SIG-M5 (cell line): ENCODE results near the gene CEP85L.

ENCODE experiments used
- DNase-seq: peaks from one replicate; lab custom pipeline; 2025; lab: John Stamatoyannopoulos, UW

Gene CEP85L

GRCh38 chr6:118579786-118580185 is 71.6 kb downstream of the CEP85L start:
- DNase-seq = no peak

GRCh38 chr6:118578617-118579016 is 72.8 kb downstream of the CEP85L start:
- no peak for DNase-seq

- no peak for DNase-seq
Observed at GRCh38 chr6:118577972-118578371, 73.4 kb downstream of the CEP85L start.

GRCh38 chr6:118574051-118574865 is 77.1 kb downstream of the CEP85L start:
- DNase-seq = no peak

GRCh38 chr6:118571121-118571520 is 80.3 kb downstream of the CEP85L start:
- DNase-seq = no peak

GRCh38 chr6:118569498-118569897 is 81.9 kb downstream of the CEP85L start:
- no peak for DNase-seq

GRCh38 chr6:118567974-118568373 is 83.4 kb downstream of the CEP85L start:
- DNase-seq = no peak

GRCh38 chr6:118565311-118565960 is 86.0 kb downstream of the CEP85L start:
- no peak for DNase-seq

GRCh38 chr6:118562959-118563358 is 88.4 kb downstream of the CEP85L start:
- no peak for DNase-seq

GRCh38 chr6:118562248-118562647 is 89.1 kb downstream of the CEP85L start:
- DNase-seq = no peak

- DNase-seq = no peak
Observed at GRCh38 chr6:118559659-118560058, 91.7 kb downstream of the CEP85L start.

- no peak for DNase-seq
Observed at GRCh38 chr6:118558464-118559217, 92.8 kb downstream of the CEP85L start.

GRCh38 chr6:118554698-118555097 is 96.7 kb downstream of the CEP85L start:
- no peak for DNase-seq

GRCh38 chr6:118553132-118553531 is 98.3 kb downstream of the CEP85L start:
- no peak for DNase-seq

- no peak for DNase-seq
Observed at GRCh38 chr6:118551063-118552053, 100.0 kb downstream of the CEP85L start.

- DNase-seq = no peak
Observed at GRCh38 chr6:118548613-118549012, 102.8 kb downstream of the CEP85L start.

- DNase-seq = no peak
Observed at GRCh38 chr6:118548136-118548535, 103.3 kb downstream of the CEP85L start, which contains the start of gene PLN. PLN (plus strand) TSS chr6:118548296; CDS start chr6:118558922, 10,626 bp downstream.

GRCh38 chr6:118546880-118547218 is 104.5 kb downstream of the CEP85L start:
- no peak for DNase-seq

- no peak for DNase-seq
Observed at GRCh38 chr6:118546164-118546879, 105.1 kb downstream of the CEP85L start.

- no peak for DNase-seq
Observed at GRCh38 chr6:118544105-118544504, 107.3 kb downstream of the CEP85L start.
